Heart left ventricle (tissue), 13 donors: ENCODE measurements around the gene PSMC4.
"Not testable (repeated sequence)": the region's sequence is repeated elsewhere in the genome, so short reads cannot be mapped to it uniquely, and the experiment has no call there.

ENCODE experiments used
- POLR2A ChIP-seq, 2 donors: fragments of 450-650 bp; IDR thresholded peaks; one replicate each; pipeline ENCODE4 v1.6.1; 2017; ENCODE audit warnings: antibody characterized with exemption in 2 of 2, mild to moderate bottlenecking in 2 of 2, moderate library complexity in 2 of 2
- TF ChIP-seq, protein P1 (sequence below), 12 donors: fragments of 200-600 bp; sonication (generic) in 4 of 12; IDR thresholded peaks; one replicate each; pipeline versions ENCODE4 v1.5.0 to v1.8.0; 2018 to 2022; ENCODE audit warnings: antibody characterized with exemption in 12 of 12, mild to moderate bottlenecking in 5 of 12
- donor health status: ischemic (EF 13 %, LVEDD 7.1; RV severe dilation, severe dysfunction).
- donor health status: DM: no; HTN: yes; CAD: no.
- donor health status: DM: no; HTN: no; CAD: no.
- donor health status: ischemic (EF 25% LVEDD 6.9; RV normal size, moderate dysfunction).
- donor health status: ischemic (EF 25% LVEDD 5.7; RV mildly dilated, moderate dysfunction).
- donor health status: ischemic (EF 35%, LVEDD 5.7; RV mildly dilated, moderate dysfunction).
- donor health status: nonischemic (EF 11% LVEDD 7.7; RV severe dilation, severe dysfunction).
- donor health status: DM: yes; HTN: yes; CAD: no.
- donor health status: PGD.
- donor health status: ischemic (EF 29% LVEDD 5.4; RV normal size, mild dysfunction).
- donor health status: nonischemic (EF 23%, LVEDD 6.1; RV moderate dilation, normal function).

DNA sequence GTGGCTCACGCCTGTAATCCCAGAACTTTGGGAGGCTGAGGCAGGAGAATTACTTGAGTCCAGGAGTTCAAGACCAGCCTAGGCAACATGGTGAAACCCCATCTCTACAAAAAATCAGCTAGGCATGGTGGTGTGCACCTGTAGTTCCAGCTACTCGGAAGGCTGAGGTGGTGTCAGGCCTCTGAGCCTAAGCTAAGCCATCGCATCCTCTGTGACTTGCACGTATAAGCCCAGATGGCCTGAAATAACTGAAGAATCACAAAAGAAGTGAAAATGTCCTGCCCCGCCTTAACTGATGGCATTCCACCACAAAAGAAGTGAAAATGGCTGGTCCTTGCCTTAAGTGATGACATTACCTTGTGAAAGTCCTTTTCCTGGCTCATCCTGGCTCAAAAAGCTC, 13.1 kb upstream of the PSMC4 start:
- TF ChIP-seq, protein P1, sequence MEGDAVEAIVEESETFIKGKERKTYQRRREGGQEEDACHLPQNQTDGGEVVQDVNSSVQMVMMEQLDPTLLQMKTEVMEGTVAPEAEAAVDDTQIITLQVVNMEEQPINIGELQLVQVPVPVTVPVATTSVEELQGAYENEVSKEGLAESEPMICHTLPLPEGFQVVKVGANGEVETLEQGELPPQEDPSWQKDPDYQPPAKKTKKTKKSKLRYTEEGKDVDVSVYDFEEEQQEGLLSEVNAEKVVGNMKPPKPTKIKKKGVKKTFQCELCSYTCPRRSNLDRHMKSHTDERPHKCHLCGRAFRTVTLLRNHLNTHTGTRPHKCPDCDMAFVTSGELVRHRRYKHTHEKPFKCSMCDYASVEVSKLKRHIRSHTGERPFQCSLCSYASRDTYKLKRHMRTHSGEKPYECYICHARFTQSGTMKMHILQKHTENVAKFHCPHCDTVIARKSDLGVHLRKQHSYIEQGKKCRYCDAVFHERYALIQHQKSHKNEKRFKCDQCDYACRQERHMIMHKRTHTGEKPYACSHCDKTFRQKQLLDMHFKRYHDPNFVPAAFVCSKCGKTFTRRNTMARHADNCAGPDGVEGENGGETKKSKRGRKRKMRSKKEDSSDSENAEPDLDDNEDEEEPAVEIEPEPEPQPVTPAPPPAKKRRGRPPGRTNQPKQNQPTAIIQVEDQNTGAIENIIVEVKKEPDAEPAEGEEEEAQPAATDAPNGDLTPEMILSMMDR (IDR thresholded peaks at IDR 0.05), result not testable (repeated sequence)
- not testable (repeated sequence) for TF ChIP-seq POLR2A (IDR thresholded peaks at IDR 0.05)
